Right cardiac atrium (tissue), 5 donors: Measurements from ENCODE around the gene CWC25. TPM values are rescaled to one million over a fixed set of nuclear protein-coding genes. Genes with fewer than 3 reads are reported as not detected.
"Not testable (repeated sequence)": the region's sequence is repeated elsewhere in the genome, so short reads cannot be mapped to it uniquely, and the experiment has no call there.

ENCODE experiments used
- ATAC-seq, 2 donors: fragments of 200-7000 bp; cut with Tn5 transposase; one replicate each; pipeline versions ENCODE4 v1.8.0 to v1.9.1; 2020; ENCODE audit warnings: moderate library complexity in 2 of 2, mild to moderate bottlenecking in 1 of 2
- DNase-seq, 3 donors: peaks; one replicate each; pipeline ENCODE4 v3.0.0-alpha.2; 2020
- H3K27ac ChIP-seq: one replicate; pipeline ENCODE4 v1.5.1; 2013; ENCODE audit warnings: mild to moderate bottlenecking, low read length, control low read depth, moderate library complexity
- H3K27me3 ChIP-seq: one replicate; pipeline ENCODE4 v1.6.1; 2013; ENCODE audit not compliant: control insufficient read depth, insufficient read depth
- H3K4me1 ChIP-seq: one replicate; pipeline ENCODE4 v1.6.1; 2013; ENCODE audit warnings: low read length; ENCODE audit not compliant: control insufficient read depth, insufficient read depth
- H3K4me3 ChIP-seq: one replicate; pipeline ENCODE4 v1.5.1; 2013; ENCODE audit warnings: low read length, control low read depth
- H3K9me3 ChIP-seq: one replicate; pipeline ENCODE4 v1.6.1; 2013; ENCODE audit warnings: low read length; ENCODE audit not compliant: control insufficient read depth
- WGBS: extraction: QIAGEN DNeasy Blood & Tissue Kit; methylation state at CpG from one replicate; pipeline ENCODE4 v1.1.7; 2013; 5-methylcytosine and 5-hydroxymethylcytosine counted together
- intact Hi-C, 4 donors: fragments of 100-400 bp; cut with DNase I; formaldehyde crosslinking; loops; one replicate each; pipeline versions ENCODE4 v1.11.0 to v1.14.0; 2022 to 2023
- polyA plus RNA-seq: library from polyadenylated mRNA; stranded (reverse); fragments of 200-250 nt; gene quantifications from one replicate; pipeline ENCODE4 v1.2.3, GENCODE V29; 2013
- total RNA-seq, 4 donors: library from RNA; stranded (reverse); fragmentation: NEBNext Ultra II Directional; extraction: Animal tissue kit (Norgen Biotek cat#: 25700); gene quantifications; one replicate each; pipeline ENCODE4 v1.2.1, GENCODE V29; 2021
- donor health status: healthy with polysubstance abuse.
- donor health status: DM: no; HTN: yes; CAD: no.
- donor health status: DM: no; HTN: no; CAD: no.
- donor health status: DM: no; HTN: yes; CAD: no; lungs with severe emphysema.
- donor health status: DM: yes; HTN: yes; CAD: no.

Gene CWC25
- total and polyA plus RNA-seq, 5 donors: 8.8 to 11.5 (median 11.0) TPM

GRCh38 chr17:38868817-38869525 lies 43.9 kb upstream of the CWC25 start:
- Histone ChIP-seq H3K27ac (peak overlapping the region; percentile 94), H3K9me3 (no peaks in the 10 kb centered on the region), H3K4me3 (peak overlapping the region; percentile 83), H3K4me1 (peaks cover 14% of the 10 kb centered on the region), H3K27me3 (no peaks in the 10 kb centered on the region)
- intact Hi-C loops: no loop called here
- DNase-seq: peak; percentile 84 to 95 (median 94)
- ATAC-seq: peak; percentile 78 to 83
- 1% methylated on average over 26 of the region's 26 CpGs for WGBS

- DNase-seq (peak; percentile 76 to 85 (median 83)), ATAC-seq (peak in 1 of 2 donors; percentile 3)
- peak overlapping the region; percentile 85 for H3K27ac ChIP-seq
- 15% methylated on average over 25 of the region's 25 CpGs for WGBS
- H3K9me3 ChIP-seq: no peaks in the 10 kb centered on the region
- H3K4me3 ChIP-seq: peak overlapping the region; percentile 83
- H3K27me3 ChIP-seq: no peaks in the 10 kb centered on the region
- intact Hi-C loops: no loop called here
- peaks cover 8% of the 10 kb centered on the region for H3K4me1 ChIP-seq
Observed at GRCh38 chr17:38867968-38868816, 43.1 kb upstream of the CWC25 start.

GRCh38 chr17:38867179-38867967 lies 42.3 kb upstream of the CWC25 start:
- peaks cover 3% of the 10 kb centered on the region for H3K4me1 ChIP-seq
- 29% methylated on average over 31 of the region's 31 CpGs for WGBS
- intact Hi-C loops: no loop called here
- H3K27me3 ChIP-seq: no peaks in the 10 kb centered on the region
- no peak for ATAC-seq
- DNase-seq: peak; percentile 64 to 82 (median 66)
- H3K4me3 ChIP-seq: peak overlapping the region; percentile 83
- no peaks in the 10 kb centered on the region for H3K9me3 ChIP-seq
- H3K27ac ChIP-seq: no peak overlapping the region

- intact Hi-C loops: no loop called here
- Histone ChIP-seq H3K4me3 (no peak overlapping the region), H3K9me3 (no peaks in the 10 kb centered on the region), H3K27ac (no peak overlapping the region), H3K27me3 (no peaks in the 10 kb centered on the region), H3K4me1 (no peaks in the 10 kb centered on the region)
- DNase-seq (no peak), ATAC-seq (no peak)
- 66% methylated on average over 11 of the region's 11 CpGs for WGBS
Observed at GRCh38 chr17:38864636-38865398, 39.7 kb upstream of the CWC25 start.

GRCh38 chr17:38861399-38861843 lies 36.3 kb upstream of the CWC25 start:
- no peak for ATAC-seq
- Histone ChIP-seq H3K4me1 (no peaks in the 10 kb centered on the region), H3K27ac (no peak overlapping the region), H3K9me3 (no peaks in the 10 kb centered on the region), H3K4me3 (no peak overlapping the region), H3K27me3 (no peaks in the 10 kb centered on the region)
- DNase-seq: peak in 1 of 3 donors; percentile 14
- intact Hi-C loops: no loop called here
- 18% methylated on average over 8 of the region's 8 CpGs for WGBS

GRCh38 chr17:38857271-38857670 lies 32.1 kb upstream of the CWC25 start:
- intact Hi-C loops: no loop called here
- ATAC-seq (no peak), DNase-seq (no peak)
- H3K4me1 ChIP-seq: no peaks in the 10 kb centered on the region
- no peaks in the 10 kb centered on the region for H3K27me3 ChIP-seq
- H3K9me3 ChIP-seq: no peaks in the 10 kb centered on the region
- H3K4me3 ChIP-seq: no peak overlapping the region
- 75% methylated on average over 5 of the region's 5 CpGs for whole genome bisulfite sequencing
- no peak overlapping the region for H3K27ac ChIP-seq

- H3K4me3 ChIP-seq, intact Hi-C loops, H3K4me1 ChIP-seq, H3K27me3 ChIP-seq, ATAC-seq, H3K9me3 ChIP-seq, H3K27ac ChIP-seq: not testable (repeated sequence)
- DNase-seq: peak in 1 of 3 donors; percentile 29
- 93% methylated on average over 28 of the region's 28 CpGs for WGBS
Observed at GRCh38 chr17:38855101-38855714, 30.1 kb upstream of the CWC25 start.

GRCh38 chr17:38853292-38854219 lies 28.4 kb upstream of the CWC25 start, which contains the start of gene RPL23:
Gene RPL23 (minus strand): TSS chr17:38853721. CDS start chr17:38853710, 11 bp downstream.
- Histone ChIP-seq H3K4me1 (no peaks in the 10 kb centered on the region), H3K4me3 (peak within 1 kb of the TSS; percentile 72), H3K27ac (peak within 1 kb of the TSS; percentile 97), H3K9me3 (no peaks in the 10 kb centered on the region), H3K27me3 (no peaks in the 10 kb centered on the region)
- under 1% methylated on average over 48 of the region's 48 CpGs for WGBS
- peak; percentile 95 to 98 (median 96) for DNase-seq
- ATAC-seq: peak; percentile 97
- intact Hi-C loops: no loop called here

- no peak for DNase-seq
- H3K9me3 ChIP-seq: no peaks in the 10 kb centered on the region
- peak overlapping the region; percentile 72 for H3K4me3 ChIP-seq
- no peaks in the 10 kb centered on the region for H3K4me1 ChIP-seq
- 1% methylated on average over 19 of the region's 19 CpGs for WGBS
- H3K27me3 ChIP-seq: no peaks in the 10 kb centered on the region
- ATAC-seq: peak; percentile 8 to 9
- intact Hi-C loops: no loop called here
- peak overlapping the region; percentile 76 for H3K27ac ChIP-seq
Observed at GRCh38 chr17:38852771-38853291, 27.7 kb upstream of the CWC25 start.
